Measurements from ENCODE around the gene RAP1B. TPM values are rescaled to one million over a fixed set of nuclear protein-coding genes. Genes with fewer than 3 reads are reported as not detected.

RAP1B gene
- total RNA-seq, 4 donors from 2014 or later = 180 to 380 (median 224) TPM

Small RNA genes within 50 kb of the gene (small RNA-seq; reads per million reads assigned to genes)
- gene RF00017 (0 reads per million in 4 donors), gene SNORA70G (0 to 0.56 (median 0) reads per million in 4 donors)

Other genes with a start within 250 kb of the RAP1B start
- gene NUP107, start 76.1 kb downstream of the RAP1B start, total RNA-seq = 10 to 100 TPM in 3 of 4 donors, 1 to 10 TPM in 1; 6.4 to 29.2 (median 22.6) TPM
- 1 to 10 TPM; 1.6 to 8.1 (median 4.6) TPM for gene SLC35E3, start 135.3 kb downstream of the RAP1B start, total RNA-seq
- gene MDM2, start 197.3 kb downstream of the RAP1B start, total RNA-seq = 100 to 1,000 TPM in 3 of 4 donors, 10 to 100 TPM in 1; 45.7 to 291 (median 220) TPM